ENCODE data around the gene PRKCE. TPM values are rescaled to one million over a fixed set of nuclear protein-coding genes. Genes with fewer than 3 reads are reported as not detected.

PRKCE gene
- total and polyA plus RNA-seq, 4 donors = 2.5 to 38.6 (median 5.8) TPM

- WGBS = 79% methylated on average over 8 of the region's 8 CpGs
- H3K9me3 ChIP-seq (ENCODE audit: control insufficient read depth in 4 of 4, low read length in 3 of 4) = no peaks in the 10 kb centered on the region
- no peak for TF ChIP-seq RXRA (IDR thresholded peaks at IDR 0.05)
- TF ChIP-seq RAD21 (IDR thresholded peaks at IDR 0.05) = no peak
- no peak for TF ChIP-seq ZBTB33 (IDR thresholded peaks at IDR 0.05)
- no peak for TF ChIP-seq MAX (IDR thresholded peaks at IDR 0.05)
- no peak for TF ChIP-seq SP1 (IDR thresholded peaks at IDR 0.05)
- TF ChIP-seq REST (IDR thresholded peaks at IDR 0.05) = no peak
- TF ChIP-seq FOXA1 (IDR thresholded peaks at IDR 0.05) = no peak
- TF ChIP-seq ATF3 (IDR thresholded peaks at IDR 0.05) = no peak
- TF ChIP-seq YY1 (IDR thresholded peaks at IDR 0.05) = no peak
- no peak for TF ChIP-seq TAF1 (conservative IDR thresholded peaks at IDR 0.05)
- no peak for TF ChIP-seq JUND (IDR thresholded peaks at IDR 0.05)
- no peak for TF ChIP-seq NR2F2 (IDR thresholded peaks at IDR 0.05)
- no peak for TF ChIP-seq HNF4A (conservative IDR thresholded peaks at IDR 0.05)
- TF ChIP-seq EGR1 (IDR thresholded peaks at IDR 0.05; ENCODE audit: low read depth in 2 of 2) = no peak
- TF ChIP-seq CTCF (IDR thresholded peaks at IDR 0.05; ENCODE audit: low read depth, low read length, missing input control) = no peak
- TF ChIP-seq FOXA2 (IDR thresholded peaks at IDR 0.05) = no peak
- no peak for TF ChIP-seq HNF4G (IDR thresholded peaks at IDR 0.05)
- H3K4me3 ChIP-seq (ENCODE audit: low read depth in 1 of 3, low read length in 3 of 3) = no peak overlapping the region
- H3K4me1 ChIP-seq (ENCODE audit: control insufficient read depth in 4 of 4, insufficient read depth in 4 of 4, low read length in 3 of 4) = peaks cover 3 to 18% (median 12%) of the 10 kb centered on the region in 4 donors
- H3K27me3 ChIP-seq (ENCODE audit: control insufficient read depth in 4 of 4, insufficient read depth in 4 of 4, low read length in 3 of 4) = no peaks in the 10 kb centered on the region
- no peak for DNase-seq (ENCODE audit: low spot score)
- H3K27ac ChIP-seq (ENCODE audit: low read depth in 1 of 2, low read length in 2 of 2) = no peak overlapping the region
- H3K9ac ChIP-seq (ENCODE audit: low read depth in 1 of 2, low read length in 2 of 2) = no peak overlapping the region
- no peaks in the 10 kb centered on the region for H3K36me3 ChIP-seq (ENCODE audit: control insufficient read depth in 4 of 4, insufficient read depth in 3 of 4, low read depth in 1 of 4, low read length in 3 of 4)
These were observed 113.7 kb downstream of the PRKCE start for GRCh38 chr2:45765007-45765727.

All from liver (tissue), 9 donors.